Activated T-helper 2 cell treated with anti-CD3 and anti-CD28 coated beads, Interferon-gamma antibody, Interleukin-2, Interleukin-4, amounts not matched to agents 10 μg/mL and 5 μg/mL and 100 μg/mL, durations not matched to agents 14 hours and 24 hours and 36 hours (primary cell): Measurements from ENCODE around the gene ADI1. TPM values are rescaled to one million over a fixed set of nuclear protein-coding genes. Genes with fewer than 3 reads are reported as not detected.
A peak's percentile ranks its signal among the peaks of the same experiment; 100 is the strongest.
"Not testable (repeated sequence)": the region's sequence is repeated elsewhere in the genome, so short reads cannot be mapped to it uniquely, and the experiment has no call there.

ENCODE experiments used
- DNase-seq: peaks from one replicate; pipeline ENCODE4 v3.0.0; 2021; ENCODE audit warnings: low spot score
- H3K27ac Mint-ChIP-seq: one replicate; pipeline ENCODE4 v1.8.0; 2021; ENCODE audit warnings: mixed read lengths
- H3K27me3 Mint-ChIP-seq: one replicate; pipeline ENCODE4 v1.8.0; 2021; ENCODE audit warnings: low read depth, mixed read lengths
- H3K36me3 Mint-ChIP-seq: one replicate; pipeline ENCODE4 v1.8.0; 2021; ENCODE audit warnings: low read depth, mixed read lengths
- H3K4me1 Mint-ChIP-seq: one replicate; pipeline ENCODE4 v1.8.0; 2021; ENCODE audit warnings: low read depth, mixed read lengths
- H3K4me3 Mint-ChIP-seq: one replicate; pipeline ENCODE4 v1.8.0; 2021; ENCODE audit warnings: low read depth, mild to moderate bottlenecking, moderate library complexity, mixed read lengths
- H3K9me3 Mint-ChIP-seq: one replicate; pipeline ENCODE4 v1.8.0; 2021; ENCODE audit warnings: mixed read lengths
- intact Hi-C: fragments of 100-400 bp; cut with micrococcal nuclease; formaldehyde crosslinking; loops from one replicate; pipeline ENCODE4 v1.15.1; 2023
- total RNA-seq: library from RNA; stranded (reverse); gene quantifications from 2 replicates; pipeline ENCODE4 v1.2.3, GENCODE V29; 2022

ADI1 gene
- total RNA-seq, 1 donor from 2014 or later = 39.8 TPM

DNA sequence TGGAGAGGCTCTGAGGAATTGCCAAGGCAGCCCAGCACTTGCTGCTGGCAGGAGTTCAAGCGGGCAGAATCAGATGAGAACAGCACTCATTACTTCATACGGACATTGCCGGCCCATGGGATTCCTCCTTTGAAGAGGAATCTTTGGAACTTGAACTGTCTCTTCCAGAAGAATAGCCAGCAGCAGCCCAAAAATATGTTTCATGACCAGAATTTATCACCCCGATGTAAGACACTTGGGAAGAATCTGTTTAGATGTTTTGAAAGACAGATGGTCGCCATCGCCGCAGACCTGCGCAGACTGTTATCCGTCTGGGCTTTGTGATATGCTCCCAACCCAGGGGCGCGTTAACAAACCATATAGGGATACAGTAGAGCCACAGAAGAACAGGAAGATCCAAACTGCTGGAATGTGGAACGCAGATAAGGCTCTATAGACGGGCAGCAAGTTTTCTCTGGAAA lies 3.7 kb upstream of the ADI1 start:
- Mint-ChIP-seq H3K4me1 (peaks cover 22% of the 10 kb centered on the region), H3K27ac (no peak overlapping the region), H3K4me3 (no peak overlapping the region), H3K27me3 (no peaks in the 10 kb centered on the region), H3K9me3 (no peaks in the 10 kb centered on the region), H3K36me3 (no peaks in the 10 kb centered on the region)
- DNase-seq = no peak
- intact Hi-C loops = no loop called here

DNA sequence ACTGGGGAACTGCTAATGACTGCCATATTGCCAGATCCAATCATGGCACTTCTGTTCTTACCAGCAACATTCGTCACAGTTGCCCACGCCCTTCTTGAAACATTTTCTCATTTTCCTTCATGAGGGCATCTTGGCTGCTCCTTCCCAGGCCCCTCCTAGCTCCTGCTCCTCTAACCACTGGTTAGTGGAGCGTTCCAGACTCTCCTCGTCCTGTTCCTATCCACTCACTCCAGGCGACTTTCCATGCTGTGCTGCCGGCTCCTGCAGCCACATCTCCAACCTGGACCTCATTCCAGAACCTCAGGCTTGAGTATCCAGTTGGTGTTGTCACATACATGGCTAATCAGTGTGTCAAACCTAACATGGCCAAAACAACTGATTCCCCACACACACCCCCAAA lies 1.3 kb upstream of the ADI1 start:
- peak overlapping the region; percentile 81 for H3K27ac Mint-ChIP-seq
- H3K4me1 Mint-ChIP-seq = peaks cover 25% of the 10 kb centered on the region
- no peak for DNase-seq
- no peaks in the 10 kb centered on the region for H3K27me3 Mint-ChIP-seq
- H3K9me3 Mint-ChIP-seq = peaks cover 3% of the 10 kb centered on the region
- H3K4me3 Mint-ChIP-seq = peak overlapping the region; percentile 91
- peaks cover 14% of the 10 kb centered on the region for H3K36me3 Mint-ChIP-seq
- intact Hi-C loops = no loop called here

DNA sequence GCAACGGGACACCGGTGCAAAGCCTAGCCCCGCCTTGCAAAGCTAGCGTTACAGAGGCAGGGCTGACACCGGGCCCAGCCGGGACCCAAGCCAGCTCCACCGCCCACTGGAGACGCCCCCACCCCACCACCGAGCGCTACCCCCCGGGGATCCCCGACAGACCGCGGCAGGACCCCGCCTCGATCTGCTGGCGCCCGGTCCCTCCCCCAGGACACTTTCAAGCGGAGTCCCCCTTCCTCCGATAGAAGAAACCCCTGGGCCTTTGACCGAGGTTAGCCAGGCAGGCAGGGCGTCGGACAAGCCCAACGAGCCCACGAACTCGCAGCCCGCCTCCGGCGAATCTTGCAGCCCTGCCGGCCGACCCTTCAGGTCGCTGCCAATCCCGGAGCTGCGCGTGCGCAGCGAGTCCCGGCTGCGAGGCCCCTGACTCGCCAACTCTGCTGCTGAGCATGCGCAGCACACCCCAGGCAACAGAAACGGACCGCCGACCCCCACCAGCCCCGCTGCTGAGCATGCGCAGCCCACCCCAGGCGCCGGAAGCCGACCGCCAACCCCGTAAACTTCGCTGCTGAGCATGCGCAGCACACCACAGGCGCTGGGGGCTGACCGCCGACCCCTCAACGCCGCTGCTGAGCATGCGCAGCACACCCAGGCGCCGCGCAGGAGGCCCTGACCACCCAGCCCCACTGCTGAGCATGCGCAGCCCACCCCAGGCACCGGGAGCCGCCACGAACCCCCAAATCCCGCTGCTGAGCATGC lies 656 bp downstream of the ADI1 start:
- Mint-ChIP-seq H3K9me3 (peaks cover 7% of the 10 kb centered on the region), H3K27ac (peak overlapping the region; percentile 78), H3K27me3 (no peaks in the 10 kb centered on the region), H3K36me3 (peaks cover 28% of the 10 kb centered on the region), H3K4me3 (peak overlapping the region; percentile 91), H3K4me1 (peaks cover 31% of the 10 kb centered on the region)
- DNase-seq = peak; percentile 98
- intact Hi-C loops = loop anchor here (1.0 to 5.0 kb wide), 5 partner anchors 40 to 296 kb away; partner anchors contain the start of genes EIPR1, RNASEH1 and RPS7

DNA sequence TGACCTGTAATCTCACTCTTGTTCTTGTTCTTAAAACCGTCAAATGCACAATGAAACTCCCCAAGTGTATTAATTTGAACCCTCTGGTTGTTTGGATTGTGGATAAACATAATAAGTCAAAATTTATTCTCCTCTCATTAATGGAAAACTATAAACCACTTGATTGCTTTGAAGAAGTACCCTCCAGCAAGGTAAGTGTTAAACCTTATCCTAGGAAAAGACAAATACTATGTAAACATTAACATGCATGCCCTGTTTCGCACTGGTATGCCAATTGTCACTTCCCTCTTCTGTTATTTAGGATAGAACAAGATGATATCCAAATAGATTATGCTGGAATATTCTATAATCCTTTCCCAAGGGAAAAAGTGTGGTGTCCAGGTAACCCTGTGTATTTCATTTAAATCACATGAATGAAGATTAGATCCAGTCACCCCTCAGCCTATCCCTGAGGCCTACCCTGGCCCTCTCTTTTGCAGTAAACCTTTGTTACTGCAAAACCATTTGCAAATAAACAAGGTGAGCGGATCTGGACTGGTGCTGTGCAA lies 1.3 kb downstream of the ADI1 start:
- Mint-ChIP-seq H3K36me3 (peaks cover 35% of the 10 kb centered on the region), H3K4me3 (peak overlapping the region; percentile 91), H3K9me3 (peaks cover 7% of the 10 kb centered on the region), H3K4me1 (peaks cover 33% of the 10 kb centered on the region), H3K27ac (peak overlapping the region; percentile 78), H3K27me3 (no peaks in the 10 kb centered on the region)
- no peak for DNase-seq
- intact Hi-C loops = loop anchor here (1.0 to 5.0 kb wide), 2 partner anchors 133 to 296 kb away; no protein-coding TSS in a partner anchor

DNA sequence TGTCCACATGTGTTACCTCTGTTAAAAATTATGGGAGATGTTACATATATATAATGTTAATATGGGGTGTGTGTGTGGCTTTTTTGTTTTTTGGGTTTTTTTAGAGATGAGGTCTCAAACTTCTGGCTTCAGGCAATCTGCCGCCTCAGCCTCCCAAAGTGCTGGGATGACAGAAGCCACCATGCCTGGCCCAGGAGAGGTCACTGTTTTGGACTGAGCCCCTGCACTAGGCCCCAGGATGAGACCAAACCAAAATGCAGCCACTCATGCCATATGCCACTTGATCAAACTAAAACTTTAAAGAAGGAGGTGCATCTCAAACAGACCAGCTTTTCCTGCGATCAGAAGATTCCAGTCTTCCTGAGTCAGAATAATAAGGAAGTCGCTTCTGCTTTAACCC lies 2.5 kb downstream of the ADI1 start:
- H3K27me3 Mint-ChIP-seq = no peaks in the 10 kb centered on the region
- peaks cover 45% of the 10 kb centered on the region for H3K36me3 Mint-ChIP-seq
- intact Hi-C loops = loop anchor here (5.0 kb wide), 1 partner anchor 295 kb away; no protein-coding TSS in a partner anchor
- H3K9me3 Mint-ChIP-seq = peaks cover 8% of the 10 kb centered on the region
- peaks cover 32% of the 10 kb centered on the region for H3K4me1 Mint-ChIP-seq
- H3K4me3 Mint-ChIP-seq = no peak overlapping the region
- no peak overlapping the region for H3K27ac Mint-ChIP-seq
- no peak for DNase-seq

DNA sequence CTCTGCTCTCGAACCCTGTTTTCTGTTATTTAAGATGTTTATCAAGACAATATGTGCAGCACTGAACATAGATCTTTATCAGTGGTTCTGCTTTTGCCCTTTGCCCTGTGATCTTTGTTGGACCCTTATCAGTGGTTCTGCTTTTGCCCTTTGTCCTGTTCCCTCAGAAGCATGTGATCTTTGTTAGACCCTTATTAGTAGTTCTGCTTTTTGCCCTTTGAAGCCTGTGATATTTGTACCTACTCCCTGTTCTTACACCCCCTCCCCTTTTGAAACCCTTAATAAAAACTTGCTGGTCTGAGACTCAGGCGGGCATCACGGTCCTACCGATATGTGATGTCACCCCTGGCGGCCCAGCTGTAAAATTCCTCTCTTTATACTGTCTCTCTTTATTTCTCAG lies 3.9 kb downstream of the ADI1 start:
- DNase-seq, H3K4me3 Mint-ChIP-seq, H3K27ac Mint-ChIP-seq, H3K27me3 Mint-ChIP-seq: not testable (repeated sequence)
- Mint-ChIP-seq H3K4me1 (peaks cover 20% of the 10 kb centered on the region), H3K9me3 (peaks cover 15% of the 10 kb centered on the region), H3K36me3 (peaks cover 59% of the 10 kb centered on the region)
- intact Hi-C loops = loop anchor here (5.0 kb wide), 1 partner anchor 293 kb away; no protein-coding TSS in a partner anchor

DNA sequence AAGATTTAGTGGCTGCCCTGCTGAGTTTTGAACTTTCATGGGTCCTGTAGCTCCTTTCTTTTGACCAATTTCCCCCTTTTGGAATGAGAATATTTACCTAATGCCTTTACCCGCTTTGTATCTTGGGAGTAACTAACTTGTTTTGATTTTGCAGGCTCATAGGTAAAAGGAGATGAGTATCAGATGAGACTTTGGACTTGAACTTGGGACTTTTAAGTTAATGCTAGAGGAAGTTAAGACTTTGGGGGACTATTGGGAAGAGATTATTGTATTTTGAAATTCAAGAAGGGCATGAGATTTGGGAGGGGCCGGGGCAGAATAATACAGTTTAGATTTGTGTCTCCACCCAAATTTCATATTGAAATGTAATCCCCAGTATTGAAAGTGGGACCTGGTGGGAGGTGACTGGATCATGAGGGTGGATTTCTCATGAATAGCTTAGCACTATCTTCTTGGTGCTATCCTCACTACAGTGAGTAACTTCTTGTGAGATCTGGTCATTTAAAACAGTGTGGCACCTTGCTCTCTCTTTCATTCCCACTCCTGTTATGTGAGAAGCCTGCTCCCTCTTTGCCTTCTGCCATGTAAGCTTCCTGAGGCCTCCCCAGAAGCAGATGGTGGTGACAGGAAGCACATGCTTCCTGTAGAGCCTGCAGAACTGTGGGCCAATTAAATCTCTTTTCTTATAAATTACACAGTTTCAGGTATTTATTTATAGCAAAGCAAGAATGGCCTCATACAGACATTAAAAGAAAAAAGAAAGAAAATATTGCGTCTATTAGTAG lies 6.1 kb downstream of the ADI1 start:
- Mint-ChIP-seq H3K27me3 (no peaks in the 10 kb centered on the region), H3K36me3 (peaks cover 77% of the 10 kb centered on the region), H3K27ac (no peak overlapping the region), H3K9me3 (peaks cover 19% of the 10 kb centered on the region), H3K4me3 (no peak overlapping the region), H3K4me1 (peaks cover 13% of the 10 kb centered on the region)
- intact Hi-C loops = no loop called here
- DNase-seq = no peak

DNA sequence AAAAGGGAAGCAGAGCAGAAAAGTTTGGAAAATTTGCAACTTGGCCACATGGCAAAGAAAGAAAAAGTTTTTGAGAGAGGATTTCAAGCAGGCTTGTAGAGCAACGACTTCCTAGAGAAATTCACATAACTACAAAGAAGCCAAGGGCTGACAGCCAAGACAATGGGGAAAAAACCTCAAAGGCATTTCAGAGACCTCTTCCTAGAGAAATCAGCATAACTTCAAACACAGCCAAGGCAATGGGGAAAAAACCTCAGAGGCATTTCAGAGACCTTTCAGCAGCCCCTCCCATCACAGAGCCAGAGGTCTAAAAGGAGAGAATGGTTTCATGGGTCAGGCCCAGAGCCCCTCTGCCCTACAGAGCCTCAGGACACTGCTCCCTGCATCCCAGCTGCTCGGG lies 7.2 kb downstream of the ADI1 start:
- Mint-ChIP-seq H3K27me3 (no peaks in the 10 kb centered on the region), H3K4me1 (peaks cover 8% of the 10 kb centered on the region), H3K27ac (no peak overlapping the region), H3K4me3 (no peak overlapping the region), H3K36me3 (peaks cover 83% of the 10 kb centered on the region), H3K9me3 (peaks cover 19% of the 10 kb centered on the region)
- intact Hi-C loops = no loop called here
- no peak for DNase-seq

DNA sequence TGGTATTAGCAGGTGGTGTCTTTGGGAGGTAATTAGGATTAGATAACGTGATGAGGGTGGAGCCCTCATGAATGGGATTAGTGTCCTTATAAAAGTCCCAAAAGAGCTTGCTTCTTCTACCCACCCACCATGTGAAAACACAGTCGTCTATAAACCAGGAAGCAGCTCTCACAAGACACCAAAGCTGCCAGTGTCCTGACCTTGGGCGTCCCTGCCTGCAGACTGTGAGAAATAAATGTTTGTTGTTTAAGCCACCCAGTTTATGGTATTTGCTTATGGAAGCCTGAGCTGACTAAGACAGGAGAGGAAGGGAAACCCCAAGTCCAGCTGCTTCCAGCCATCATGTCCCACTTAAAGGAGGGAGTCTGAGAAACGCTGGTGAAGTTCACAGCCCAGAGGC lies 13.6 kb downstream of the ADI1 start:
- peaks cover 71% of the 10 kb centered on the region for H3K36me3 Mint-ChIP-seq
- peaks cover 5% of the 10 kb centered on the region for H3K9me3 Mint-ChIP-seq
- intact Hi-C loops = no loop called here
- no peak overlapping the region for H3K4me3 Mint-ChIP-seq
- no peaks in the 10 kb centered on the region for H3K4me1 Mint-ChIP-seq
- H3K27ac Mint-ChIP-seq = no peak overlapping the region
- DNase-seq = no peak
- H3K27me3 Mint-ChIP-seq = no peaks in the 10 kb centered on the region

DNA sequence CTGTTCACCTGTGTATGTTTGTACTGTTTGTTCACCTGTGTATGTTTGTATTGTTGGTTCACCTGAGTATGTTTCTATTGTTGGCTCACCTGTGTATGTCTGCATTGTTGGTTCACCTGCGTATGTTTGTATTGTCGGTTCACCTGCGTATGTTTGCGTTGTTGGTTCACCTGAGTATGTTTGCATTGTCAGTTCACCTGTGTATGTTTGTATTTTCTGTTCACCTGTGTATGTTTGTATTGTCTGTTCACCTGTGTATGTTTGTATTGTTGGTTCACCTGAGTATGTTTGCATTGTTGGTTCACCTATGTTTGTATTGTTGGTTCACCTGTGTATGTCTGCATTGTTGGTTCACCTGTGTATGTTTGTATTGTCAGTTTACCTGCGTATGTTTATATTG lies 14.6 kb downstream of the ADI1 start:
- H3K36me3 Mint-ChIP-seq = peaks cover 66% of the 10 kb centered on the region

DNA sequence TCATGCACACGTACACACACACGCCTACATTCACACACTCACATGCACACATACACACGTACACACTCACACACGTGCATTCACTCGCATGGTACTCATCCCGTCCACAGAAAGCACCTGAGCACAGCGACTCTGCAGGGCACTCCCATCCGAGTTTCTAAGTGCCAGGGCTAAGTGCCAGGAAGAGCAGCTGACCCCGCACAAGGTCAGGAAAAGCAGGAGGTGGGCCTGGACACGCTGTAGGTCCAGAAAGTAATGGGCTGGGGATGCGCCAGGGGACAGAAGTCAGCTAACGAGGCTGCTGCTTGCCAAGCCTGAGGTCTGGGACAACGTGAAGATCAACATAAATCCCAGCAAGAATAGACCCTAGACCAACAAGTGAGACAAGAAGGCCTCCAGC lies 15.8 kb downstream of the ADI1 start:
- H3K27me3 Mint-ChIP-seq = no peaks in the 10 kb centered on the region
- H3K36me3 Mint-ChIP-seq = peaks cover 67% of the 10 kb centered on the region
- H3K9me3 Mint-ChIP-seq = peaks cover 2% of the 10 kb centered on the region
- intact Hi-C loops = no loop called here
- H3K27ac Mint-ChIP-seq = no peak overlapping the region
- H3K4me3 Mint-ChIP-seq = no peak overlapping the region
- no peaks in the 10 kb centered on the region for H3K4me1 Mint-ChIP-seq
- no peak for DNase-seq

More for the DNA sequence above, 14.6 kb downstream of the ADI1 start:
- intact Hi-C loops = no loop called here
- Mint-ChIP-seq H3K4me3 (no peak overlapping the region), H3K4me1 (no peaks in the 10 kb centered on the region), H3K27me3 (no peaks in the 10 kb centered on the region), H3K27ac (no peak overlapping the region), H3K9me3 (peaks cover 5% of the 10 kb centered on the region)
- no peak for DNase-seq

DNA sequence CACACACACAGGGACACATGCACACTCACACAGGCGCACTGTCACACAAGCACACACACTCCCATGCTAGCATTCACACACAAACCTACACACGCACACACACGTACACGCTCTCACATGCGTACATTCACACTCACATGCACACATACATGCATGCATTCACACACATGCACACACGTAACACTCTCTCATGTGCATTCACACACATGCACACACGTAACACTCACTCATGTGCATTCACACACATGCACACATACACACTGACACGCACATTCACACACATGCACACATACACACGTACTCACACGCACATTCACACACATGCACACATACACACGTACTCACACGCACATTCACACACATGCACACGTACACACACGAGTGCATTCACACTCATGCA lies 16.3 kb downstream of the ADI1 start:
- Mint-ChIP-seq H3K4me3 (no peak overlapping the region), H3K27ac (no peak overlapping the region), H3K36me3 (peaks cover 66% of the 10 kb centered on the region), H3K27me3 (no peaks in the 10 kb centered on the region), H3K4me1 (no peaks in the 10 kb centered on the region), H3K9me3 (no peaks in the 10 kb centered on the region)
- no peak for DNase-seq
- intact Hi-C loops = no loop called here
